Thoracic aorta (tissue), 2 donors: Measurements from ENCODE around the gene MED27. TPM values are rescaled to one million over a fixed set of nuclear protein-coding genes. Genes with fewer than 3 reads are reported as not detected.

Experiments
- ATAC-seq: fragments of 150-250 bp; one replicate; pipeline ENCODE4 v1.8.0; 2017; ENCODE audit warnings: low read depth; ENCODE audit not compliant: insufficient number of reproducible peaks, low FRiP score
- DNase-seq: peaks from one replicate; pipeline ENCODE4 v3.0.0-alpha.2; 2020; ENCODE audit warnings: low spot score
- H3K27ac ChIP-seq, 2 donors: fragments of 200-600 bp; sonication (generic); 1 replicate in 1 of 2; 2 replicates in 1 of 2; pipeline ENCODE4 v1.5.1; 2016; ENCODE audit warnings: mild to moderate bottlenecking in 2 of 2, moderate library complexity in 2 of 2
- H3K27me3 ChIP-seq: fragments of 200-600 bp; sonication (generic); replicated peaks from 2 replicates; pipeline ENCODE4 v1.6.0; 2016; ENCODE audit warnings: mild to moderate bottlenecking; ENCODE audit not compliant: insufficient read depth
- H3K36me3 ChIP-seq: fragments of 200-600 bp; sonication (generic); one replicate; pipeline ENCODE4 v1.5.1; 2016
- H3K4me1 ChIP-seq, 2 donors: fragments of 200-600 bp; sonication (generic); 1 replicate in 1 of 2; 2 replicates in 1 of 2; pipeline versions ENCODE4 v1.5.1 to v1.6.0; 2016; ENCODE audit warnings: low read depth in 2 of 2, mild to moderate bottlenecking in 1 of 2; ENCODE audit not compliant: control insufficient read depth in 1 of 2
- H3K4me3 ChIP-seq: fragments of 200-600 bp; sonication (generic); 2 replicates; pipeline ENCODE4 v1.5.1; 2016; ENCODE audit warnings: mild to moderate bottlenecking
- H3K9me3 ChIP-seq: fragments of 200-600 bp; sonication (generic); 2 replicates; pipeline ENCODE4 v1.5.1; 2016
- total RNA-seq, 2 donors: library from RNA; depleted of rRNA; stranded (reverse); fragments of >200 nt; gene quantifications; one replicate each; pipeline versions ENCODE4 v1.1.0 to v1.2.3, GENCODE V29; 2016
- TF ChIP-seq, protein P1 (sequence below): fragments of 200-600 bp; sonication (generic); IDR thresholded peaks from one replicate; pipeline ENCODE4 v1.5.1; 2019; ENCODE audit warnings: antibody characterized with exemption

Gene MED27
- total RNA-seq, 2 donors from 2014 or later: 19.3 to 26.5 TPM

- no peaks in the 10 kb centered on the region for H3K9me3 ChIP-seq
- H3K4me1 ChIP-seq: no peaks in the 10 kb centered on the region
- no peak for ATAC-seq
- H3K4me3 ChIP-seq: no peak overlapping the region
- peaks cover 3% of the 10 kb centered on the region for H3K36me3 ChIP-seq
- H3K27ac ChIP-seq: no peak overlapping the region
- TF ChIP-seq, protein P1, sequence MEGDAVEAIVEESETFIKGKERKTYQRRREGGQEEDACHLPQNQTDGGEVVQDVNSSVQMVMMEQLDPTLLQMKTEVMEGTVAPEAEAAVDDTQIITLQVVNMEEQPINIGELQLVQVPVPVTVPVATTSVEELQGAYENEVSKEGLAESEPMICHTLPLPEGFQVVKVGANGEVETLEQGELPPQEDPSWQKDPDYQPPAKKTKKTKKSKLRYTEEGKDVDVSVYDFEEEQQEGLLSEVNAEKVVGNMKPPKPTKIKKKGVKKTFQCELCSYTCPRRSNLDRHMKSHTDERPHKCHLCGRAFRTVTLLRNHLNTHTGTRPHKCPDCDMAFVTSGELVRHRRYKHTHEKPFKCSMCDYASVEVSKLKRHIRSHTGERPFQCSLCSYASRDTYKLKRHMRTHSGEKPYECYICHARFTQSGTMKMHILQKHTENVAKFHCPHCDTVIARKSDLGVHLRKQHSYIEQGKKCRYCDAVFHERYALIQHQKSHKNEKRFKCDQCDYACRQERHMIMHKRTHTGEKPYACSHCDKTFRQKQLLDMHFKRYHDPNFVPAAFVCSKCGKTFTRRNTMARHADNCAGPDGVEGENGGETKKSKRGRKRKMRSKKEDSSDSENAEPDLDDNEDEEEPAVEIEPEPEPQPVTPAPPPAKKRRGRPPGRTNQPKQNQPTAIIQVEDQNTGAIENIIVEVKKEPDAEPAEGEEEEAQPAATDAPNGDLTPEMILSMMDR: no peak
- H3K27me3 ChIP-seq: no peaks in the 10 kb centered on the region
- no peak for DNase-seq
These were observed 209.5 kb downstream of the MED27 start for GRCh38 chr9:131870156-131870555.

DNA sequence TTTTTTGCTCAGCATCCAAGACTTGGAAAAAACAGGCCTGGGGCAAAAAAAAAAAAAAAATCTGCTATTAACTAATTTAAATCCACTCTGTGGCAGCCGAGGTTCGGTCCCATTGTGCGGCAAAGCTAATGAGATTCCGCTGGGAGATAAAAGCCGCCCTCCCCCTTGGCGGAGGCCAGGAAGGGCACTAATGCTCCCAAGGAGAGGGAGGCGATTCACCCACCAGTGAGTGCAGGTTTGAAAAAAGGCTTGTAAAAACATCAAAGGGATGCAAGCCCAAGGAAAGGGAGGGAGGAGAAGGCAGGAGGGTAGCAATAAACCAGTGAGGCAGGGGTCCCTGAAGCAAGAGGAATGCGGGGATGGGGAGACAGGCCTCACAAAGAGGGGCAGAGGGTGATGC, 210.3 kb downstream of the MED27 start:
- ATAC-seq (no peak), DNase-seq (no peak)
- TF ChIP-seq, protein P1: no peak
- no peaks in the 10 kb centered on the region for H3K36me3 ChIP-seq
- H3K27me3 ChIP-seq: no peaks in the 10 kb centered on the region
- H3K4me3 ChIP-seq: no peak overlapping the region
- no peaks in the 10 kb centered on the region for H3K9me3 ChIP-seq
- H3K4me1 ChIP-seq: no peaks in the 10 kb centered on the region
- H3K27ac ChIP-seq: no peak overlapping the region

DNA sequence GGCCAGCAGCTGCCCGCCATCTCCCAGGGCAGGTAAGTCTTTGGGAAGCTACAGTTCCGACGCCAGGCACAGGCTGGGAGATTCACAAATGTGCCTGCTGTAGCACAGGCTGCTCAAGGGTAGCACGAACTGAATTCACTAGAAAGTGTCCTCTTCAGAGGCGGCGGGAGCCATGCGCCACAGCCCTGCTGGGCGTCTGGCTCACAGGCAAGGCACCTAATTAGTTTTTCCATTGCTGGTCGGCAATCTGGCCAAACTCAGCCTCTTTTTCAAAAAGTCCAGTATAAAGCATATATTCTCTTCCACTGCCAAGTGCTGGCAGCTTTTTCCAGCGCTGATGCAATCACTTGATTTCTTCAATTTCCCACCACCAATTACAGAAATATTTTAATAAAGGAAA, 210.9 kb downstream of the MED27 start:
- Histone ChIP-seq H3K4me1 (no peaks in the 10 kb centered on the region), H3K27me3 (no peaks in the 10 kb centered on the region), H3K9me3 (no peaks in the 10 kb centered on the region), H3K36me3 (no peaks in the 10 kb centered on the region), H3K27ac (no peak overlapping the region), H3K4me3 (no peak overlapping the region)
- DNase-seq (no peak), ATAC-seq (no peak)
- TF ChIP-seq, protein P1: no peak

- DNase-seq (no peak), ATAC-seq (no peak)
- TF ChIP-seq, protein P1: no peak
- no peaks in the 10 kb centered on the region for H3K4me1 ChIP-seq
- H3K4me3 ChIP-seq: no peak overlapping the region
- H3K36me3 ChIP-seq: no peaks in the 10 kb centered on the region
- H3K27me3 ChIP-seq: no peaks in the 10 kb centered on the region
- no peak overlapping the region for H3K27ac ChIP-seq
- H3K9me3 ChIP-seq: no peaks in the 10 kb centered on the region
These were observed 212.0 kb downstream of the MED27 start for GRCh38 chr9:131867611-131868192.

DNA sequence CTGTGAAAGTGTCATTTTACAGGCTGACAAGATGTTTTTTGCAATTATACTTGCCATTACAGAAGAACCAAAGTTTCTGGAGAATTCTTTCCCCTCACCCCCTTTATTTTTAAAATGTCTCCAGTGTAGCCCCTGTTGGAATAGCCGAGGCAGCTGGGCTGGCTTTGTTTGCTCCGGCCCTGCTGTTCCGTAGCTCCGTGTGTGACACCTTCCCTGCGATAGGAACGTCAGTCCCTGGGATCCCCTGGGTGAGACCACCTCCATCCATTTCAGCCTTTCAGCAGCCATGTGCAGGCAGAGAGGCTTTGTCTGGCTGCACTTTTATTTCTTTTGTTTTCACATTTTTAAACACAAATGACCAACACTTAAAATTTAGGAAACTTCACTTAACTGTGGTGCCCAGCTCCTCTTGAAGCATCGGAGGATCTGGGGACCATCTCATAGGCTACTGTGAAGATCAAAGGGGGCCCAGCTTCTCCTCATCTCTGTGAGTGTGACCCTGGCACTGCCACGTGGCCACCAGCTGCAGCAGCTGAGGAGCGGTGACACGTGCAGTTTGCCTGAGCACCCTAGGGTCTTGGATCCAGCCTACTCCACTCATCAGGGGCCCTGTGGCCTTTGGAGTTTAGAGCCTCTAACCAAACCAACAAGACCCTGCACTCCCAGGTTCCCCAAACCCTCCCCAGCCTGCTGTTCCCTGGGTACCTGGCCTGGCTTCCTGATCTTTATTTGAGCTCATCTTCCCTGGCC, 214.0 kb downstream of the MED27 start:
- Histone ChIP-seq H3K9me3 (no peaks in the 10 kb centered on the region), H3K4me1 (no peaks in the 10 kb centered on the region), H3K36me3 (peaks cover 6% of the 10 kb centered on the region), H3K4me3 (no peak overlapping the region), H3K27me3 (no peaks in the 10 kb centered on the region), H3K27ac (no peak overlapping the region)
- DNase-seq (no peak), ATAC-seq (no peak)
- TF ChIP-seq, protein P1: no peak
